OCI-LY3 (cell line): ENCODE results near the gene MAP2K1.

Experiments used
- EZH2phosphoT487 ChIP-seq: fragments of 200-600 bp; shearing (Covaris generic); IDR thresholded peaks from 2 replicates; pipeline ENCODE4 v1.6.1; 2018; ENCODE audit warnings: antibody characterized with exemption, mixed run types, low read depth
- TF ChIP-seq, protein P1 (sequence below): fragments of 200-600, 300-600 bp; sonication (generic); IDR thresholded peaks from 2 replicates; pipeline ENCODE4 v1.5.1; 2014; ENCODE audit warnings: antibody characterized with exemption, low read length, low read depth

DNA sequence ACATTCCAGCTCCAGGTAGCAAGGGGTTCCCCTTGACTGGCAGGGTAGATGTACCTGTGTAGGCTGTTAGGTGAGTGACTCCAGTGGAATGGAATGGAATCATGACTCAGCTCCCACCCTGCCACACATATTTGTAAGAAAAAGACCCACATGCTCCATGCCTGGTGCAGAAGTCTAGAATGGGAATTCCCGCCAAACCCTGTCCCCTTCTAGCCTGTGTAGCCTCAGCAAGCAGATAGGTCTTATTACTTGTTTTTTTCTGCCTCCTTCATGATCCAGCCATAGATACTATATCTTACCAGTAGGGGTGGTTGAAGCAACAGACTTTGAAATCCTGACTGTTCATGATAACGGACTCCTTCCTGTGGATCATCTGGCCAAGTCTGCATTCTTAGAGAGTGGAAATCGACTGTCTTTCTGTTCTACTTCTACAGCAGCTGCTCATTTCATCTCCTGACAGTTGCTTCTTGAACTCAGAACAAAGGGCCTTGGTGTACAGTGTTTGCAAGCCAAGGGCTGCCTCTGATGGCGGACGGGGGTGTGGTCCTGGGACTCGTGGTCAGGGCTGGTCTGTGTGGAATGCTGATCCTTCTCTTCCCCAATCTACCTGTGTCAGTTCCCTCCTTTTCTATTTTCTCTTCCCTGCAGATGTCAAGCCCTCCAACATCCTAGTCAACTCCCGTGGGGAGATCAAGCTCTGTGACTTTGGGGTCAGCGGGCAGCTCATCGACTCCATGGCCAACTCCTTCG lies 94.6 kb downstream of the MAP2K1 start:
- TF ChIP-seq, protein P1, sequence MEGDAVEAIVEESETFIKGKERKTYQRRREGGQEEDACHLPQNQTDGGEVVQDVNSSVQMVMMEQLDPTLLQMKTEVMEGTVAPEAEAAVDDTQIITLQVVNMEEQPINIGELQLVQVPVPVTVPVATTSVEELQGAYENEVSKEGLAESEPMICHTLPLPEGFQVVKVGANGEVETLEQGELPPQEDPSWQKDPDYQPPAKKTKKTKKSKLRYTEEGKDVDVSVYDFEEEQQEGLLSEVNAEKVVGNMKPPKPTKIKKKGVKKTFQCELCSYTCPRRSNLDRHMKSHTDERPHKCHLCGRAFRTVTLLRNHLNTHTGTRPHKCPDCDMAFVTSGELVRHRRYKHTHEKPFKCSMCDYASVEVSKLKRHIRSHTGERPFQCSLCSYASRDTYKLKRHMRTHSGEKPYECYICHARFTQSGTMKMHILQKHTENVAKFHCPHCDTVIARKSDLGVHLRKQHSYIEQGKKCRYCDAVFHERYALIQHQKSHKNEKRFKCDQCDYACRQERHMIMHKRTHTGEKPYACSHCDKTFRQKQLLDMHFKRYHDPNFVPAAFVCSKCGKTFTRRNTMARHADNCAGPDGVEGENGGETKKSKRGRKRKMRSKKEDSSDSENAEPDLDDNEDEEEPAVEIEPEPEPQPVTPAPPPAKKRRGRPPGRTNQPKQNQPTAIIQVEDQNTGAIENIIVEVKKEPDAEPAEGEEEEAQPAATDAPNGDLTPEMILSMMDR = no peak
- no peak for TF ChIP-seq EZH2phosphoT487
